Measurements from ENCODE around the gene LRRC52.
A peak's percentile ranks its signal among the peaks of the same experiment; 100 is the strongest.
"Not testable (repeated sequence)": the region's sequence is repeated elsewhere in the genome, so short reads cannot be mapped to it uniquely, and the experiment has no call there.

Gene LRRC52

DNA sequence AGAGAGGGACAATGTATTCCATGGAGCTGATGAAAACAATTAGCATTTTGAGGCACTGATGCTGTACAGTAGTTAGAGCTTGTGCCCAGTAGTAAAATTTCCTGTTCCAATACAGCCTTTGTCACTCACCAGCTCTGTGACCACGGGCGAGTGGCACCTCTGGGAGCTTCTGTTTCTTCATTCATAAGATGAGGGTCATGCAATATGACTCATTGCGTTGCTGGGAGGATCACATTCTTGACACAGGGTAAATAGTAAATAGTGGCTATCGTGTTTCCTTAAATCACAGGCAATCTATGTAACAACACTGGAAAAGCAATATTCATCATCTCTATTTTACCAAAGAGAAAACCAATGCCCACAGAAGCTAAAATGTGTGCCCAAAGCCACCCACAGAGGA lies 4.5 kb upstream of the LRRC52 start:
- peak; percentile 79 for DNase-seq

DNA sequence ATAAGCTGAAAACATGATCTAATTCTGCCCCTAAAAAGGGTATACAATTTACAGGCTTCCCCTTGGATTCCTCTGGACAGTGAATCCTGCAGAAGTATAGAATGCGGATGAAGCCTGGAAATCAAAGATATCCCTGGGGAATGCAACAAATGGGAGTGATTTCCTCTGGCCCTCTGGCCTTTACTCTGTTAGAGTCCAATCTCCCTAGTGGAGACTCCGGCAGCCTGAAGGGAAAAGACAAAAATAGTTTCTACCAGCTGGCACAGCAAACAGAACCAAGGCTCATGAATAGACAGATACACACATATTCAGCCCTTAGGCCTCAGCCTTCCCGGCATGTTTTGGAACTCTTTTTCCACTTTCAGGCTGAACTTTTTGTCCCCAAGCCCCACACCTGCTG lies 3.9 kb upstream of the LRRC52 start:
- peak; percentile 81 for DNase-seq

DNA sequence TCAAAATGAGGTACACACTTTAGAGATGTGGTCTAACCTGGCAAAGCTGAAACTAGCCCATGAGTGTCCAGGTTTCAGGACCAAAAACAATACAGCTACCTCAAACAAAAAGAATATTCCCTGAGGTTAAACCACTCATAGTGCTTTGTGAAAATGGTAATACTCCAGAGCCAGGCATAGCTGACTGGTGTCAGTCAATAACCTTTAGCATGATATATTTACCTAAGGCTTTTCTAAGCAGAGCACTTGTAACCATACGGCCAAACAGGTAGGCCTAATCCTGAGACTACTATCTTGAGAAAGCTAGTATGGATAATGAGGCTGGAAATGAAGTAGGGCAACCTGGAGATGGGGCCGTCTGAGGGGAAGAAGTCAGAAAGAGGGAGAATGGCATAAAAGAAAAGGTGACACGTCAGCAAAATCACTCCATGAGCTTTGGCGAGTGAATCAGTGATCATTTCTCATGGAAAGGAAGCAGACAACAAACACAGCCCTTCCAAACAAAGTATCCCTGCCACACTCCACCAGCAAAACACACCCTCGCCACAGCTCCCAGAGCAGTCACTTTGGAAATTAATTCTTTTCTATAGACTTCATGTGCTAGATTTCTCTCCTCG lies 1.7 kb upstream of the LRRC52 start:
- peak; percentile 44 for DNase-seq

DNA sequence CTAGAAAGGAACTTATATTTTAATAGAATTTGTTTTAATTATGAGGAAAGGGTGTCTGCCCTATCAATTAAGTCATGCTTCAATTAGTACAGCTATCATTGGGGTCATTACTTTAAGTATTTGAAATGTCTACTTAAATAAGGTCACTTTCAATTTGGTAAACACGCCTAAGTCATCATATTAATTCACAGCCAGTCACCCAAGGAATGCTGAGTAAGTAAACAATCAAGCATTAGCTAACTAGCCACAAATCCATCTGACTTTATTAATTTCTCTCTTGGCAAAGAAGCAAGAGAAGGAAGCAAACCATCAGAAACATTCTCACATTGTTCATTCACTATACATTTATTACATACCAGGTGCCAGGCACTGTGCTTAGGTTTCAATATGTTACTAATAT lies 1.2 kb upstream of the LRRC52 start:
- peak; percentile 44 for DNase-seq

DNA sequence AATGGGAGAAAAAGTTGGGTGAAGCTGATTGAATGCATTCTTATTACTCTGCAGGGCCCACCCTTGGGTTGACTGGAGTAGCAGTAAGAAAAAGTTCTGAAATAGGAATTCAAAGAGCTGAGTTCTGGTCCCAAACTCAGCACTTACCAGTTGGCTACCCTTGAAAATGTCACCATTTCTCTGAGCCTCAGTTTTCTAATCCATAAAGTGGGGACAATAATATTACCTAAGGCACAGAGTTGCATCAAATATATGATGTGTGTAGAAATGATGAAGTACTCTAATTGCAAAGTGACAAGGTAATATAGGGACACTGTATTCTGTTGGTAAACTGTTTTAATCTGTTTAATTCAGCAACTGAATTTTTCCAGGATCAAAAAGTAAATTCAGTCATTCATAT lies 1.2 kb downstream of the LRRC52 start:
- DNase-seq, result no peak

DNA sequence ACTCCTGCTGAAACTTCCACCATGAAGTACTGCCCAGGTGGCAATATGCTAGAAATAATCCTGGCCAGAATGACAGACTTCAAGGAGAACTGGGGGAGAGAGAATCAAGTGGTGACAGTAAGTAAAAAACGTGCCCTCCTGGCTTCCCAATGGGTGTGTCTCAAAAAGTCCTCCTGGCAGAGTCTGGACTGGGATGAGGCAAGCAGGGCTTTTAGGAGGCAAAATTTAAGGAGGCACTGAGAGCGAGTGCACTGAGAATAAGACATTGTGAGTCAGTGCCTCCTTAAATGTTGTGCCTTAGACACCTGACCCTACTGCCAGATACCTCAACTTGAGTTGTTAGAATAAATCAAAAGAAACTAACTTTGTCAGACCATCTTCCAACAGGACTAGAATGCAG lies 2.2 kb downstream of the LRRC52 start:
- DNase-seq, result no peak

DNA sequence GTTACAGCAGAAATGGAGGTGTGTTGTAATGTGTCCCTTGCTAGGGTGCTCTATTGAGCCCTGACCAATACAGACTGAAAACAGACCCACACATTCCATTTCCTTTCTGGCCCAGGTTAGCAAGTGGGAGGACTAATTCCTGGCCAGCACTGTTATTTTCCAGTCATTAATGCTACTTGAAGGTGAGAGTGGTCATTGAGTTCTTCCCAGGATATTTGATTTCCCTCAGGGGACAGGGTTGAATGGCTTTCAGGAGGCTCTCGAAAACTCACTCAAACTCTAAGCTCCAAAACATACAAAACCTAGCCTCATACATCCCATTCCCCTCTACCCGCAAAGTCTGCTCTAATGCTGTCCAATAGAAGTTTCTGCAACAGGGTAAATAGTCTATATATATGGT lies 6.2 kb downstream of the LRRC52 start:
- no peak for DNase-seq

DNA sequence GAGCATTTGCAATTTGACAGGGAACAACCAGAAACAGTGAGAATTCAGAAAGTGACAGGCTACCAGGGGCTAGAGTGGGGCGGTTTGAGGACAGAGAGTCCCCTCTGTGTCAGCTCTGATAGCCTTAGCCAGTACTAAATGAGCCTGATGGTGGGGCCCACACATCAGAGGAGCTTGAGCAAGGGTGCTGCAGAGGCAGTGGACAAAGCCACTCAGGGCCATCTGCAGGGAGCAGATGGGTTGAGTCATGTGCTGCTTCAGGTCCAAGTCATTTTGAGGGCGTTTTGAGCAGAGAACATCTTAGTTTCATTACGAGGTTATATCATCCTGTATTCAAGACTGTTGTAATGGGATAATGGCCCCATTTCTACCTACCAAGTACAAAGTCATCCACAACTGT lies 7.7 kb downstream of the LRRC52 start:
- DNase-seq, result no peak

DNA sequence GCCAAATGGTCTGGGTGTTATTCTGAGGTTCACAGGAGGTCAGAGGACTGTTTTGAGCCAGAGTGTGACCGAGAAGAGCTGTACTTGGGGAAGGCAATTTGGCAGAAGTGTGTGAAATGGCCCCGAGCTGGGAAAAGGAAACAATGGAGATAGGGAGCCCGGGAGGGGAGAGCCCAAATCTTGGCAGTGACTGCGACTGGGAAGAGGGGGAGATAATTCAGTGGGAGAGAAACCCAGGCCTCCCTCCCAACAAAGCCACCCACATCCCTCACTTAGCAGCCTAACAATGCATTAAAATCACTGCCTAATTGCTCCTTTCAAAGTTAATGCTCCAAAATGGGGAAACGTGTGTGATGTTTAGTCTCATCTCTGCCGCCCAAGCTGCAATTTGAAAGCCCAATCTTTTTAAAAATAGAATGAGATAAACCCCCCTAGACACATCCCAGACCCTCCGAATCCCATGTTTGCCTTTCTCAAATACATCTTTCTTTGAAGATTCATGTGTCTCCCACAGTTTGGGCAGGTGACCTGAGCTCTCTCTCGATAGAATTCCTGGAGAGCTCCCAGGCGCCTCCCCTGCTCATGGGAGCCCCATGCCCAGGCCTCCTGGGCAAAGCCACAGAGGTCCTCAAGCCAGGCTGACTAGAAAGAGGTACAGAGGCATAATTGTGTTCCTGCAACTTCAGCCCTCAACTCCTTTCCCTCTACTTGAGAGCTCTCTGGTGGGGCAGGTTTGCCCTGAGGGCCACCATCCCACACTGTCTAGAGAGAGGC lies 17.3 kb downstream of the LRRC52 start:
- DNase-seq, result peak; percentile 49

DNA sequence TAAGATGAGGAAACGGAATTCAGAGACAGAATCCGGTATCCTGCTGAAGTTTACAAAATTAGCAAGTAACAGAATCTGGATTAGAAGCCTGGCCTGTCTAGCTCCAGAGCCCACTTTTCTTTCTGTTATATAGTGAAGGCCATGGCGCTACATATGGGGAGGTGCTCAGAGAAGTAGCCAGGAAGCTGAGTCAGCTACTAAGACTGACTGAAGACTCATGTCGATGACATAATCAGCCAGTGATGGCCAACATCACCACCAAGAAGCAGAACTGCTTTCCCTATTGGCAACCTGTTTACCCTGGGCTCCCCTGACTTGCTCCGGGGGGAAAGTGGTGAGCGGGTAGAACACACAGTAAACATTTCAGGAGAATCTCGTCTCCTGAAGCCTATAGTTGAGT lies 18.8 kb downstream of the LRRC52 start:
- no peak for DNase-seq

DNA sequence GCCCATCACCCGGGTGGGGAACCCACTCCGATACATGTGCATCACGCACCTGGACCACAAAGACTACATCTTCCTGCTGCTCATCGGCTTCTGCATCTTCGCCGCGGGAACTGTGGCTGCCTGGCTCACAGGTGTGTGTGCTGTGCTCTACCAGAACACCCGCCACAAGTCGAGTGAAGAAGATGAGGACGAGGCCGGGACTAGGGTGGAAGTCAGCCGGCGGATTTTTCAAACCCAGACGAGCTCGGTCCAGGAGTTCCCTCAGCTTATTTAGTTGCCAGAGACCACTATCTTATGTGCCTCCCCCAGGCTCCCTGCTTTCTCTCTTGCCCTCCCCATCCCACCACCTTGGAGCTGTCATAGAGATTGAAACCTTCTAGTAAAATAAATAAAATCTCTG lies 19.8 kb downstream of the LRRC52 start:
- DNase-seq, result no peak

DNA sequence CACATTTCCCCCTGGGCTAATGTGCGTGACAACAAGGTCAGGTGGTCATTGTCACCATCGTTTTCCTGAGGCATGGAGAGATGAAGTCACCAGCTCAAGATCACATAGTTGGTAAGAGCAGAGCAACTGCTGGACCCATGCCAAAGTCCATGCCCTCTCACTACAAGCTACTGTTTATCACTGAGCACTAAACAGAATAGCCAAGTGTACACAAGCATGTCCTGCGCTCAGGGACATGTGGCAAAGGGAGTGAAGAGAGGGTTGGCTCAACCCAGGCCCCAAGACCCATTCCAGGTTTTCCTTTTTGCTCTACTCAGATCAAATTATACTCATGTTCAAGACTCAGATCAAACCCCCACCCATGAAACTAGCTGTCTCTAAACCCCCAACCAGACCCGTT lies 20.8 kb downstream of the LRRC52 start:
- peak; percentile 51 for DNase-seq

DNA sequence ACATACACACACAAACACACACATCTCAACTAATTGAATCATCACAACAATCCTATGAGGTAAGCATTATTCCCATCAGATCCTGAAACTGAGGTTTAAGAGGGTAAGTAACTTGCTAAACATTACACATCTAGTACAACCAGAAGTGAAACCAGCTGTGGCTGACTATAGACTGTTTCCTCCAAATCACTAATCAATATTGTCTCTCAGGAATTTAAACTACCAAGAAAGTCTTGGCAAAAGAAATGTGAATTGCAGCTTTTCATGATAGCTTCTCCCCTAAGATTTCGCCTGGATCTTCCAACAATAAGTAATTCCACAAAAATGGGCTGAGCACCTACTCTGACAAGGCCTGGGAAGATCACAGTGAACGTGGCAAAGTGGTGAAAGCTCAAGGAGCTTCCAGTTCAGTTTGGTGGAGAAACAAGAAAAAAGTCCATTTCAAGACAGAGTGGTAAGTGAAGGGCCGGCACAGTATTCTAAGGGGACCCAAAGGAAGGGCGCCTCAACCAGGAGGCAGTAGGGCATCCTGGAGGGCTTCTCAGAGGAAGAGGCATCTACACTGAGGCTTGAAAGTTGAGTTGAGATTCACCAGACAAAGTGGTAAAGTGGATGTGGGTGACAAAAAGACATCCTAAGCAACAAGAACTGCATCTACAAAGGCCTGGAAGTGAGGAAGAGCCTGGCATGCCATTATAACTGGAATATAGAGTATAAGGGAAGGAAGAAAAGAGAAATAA lies 22.1 kb downstream of the LRRC52 start:
- DNase-seq, result no peak

DNA sequence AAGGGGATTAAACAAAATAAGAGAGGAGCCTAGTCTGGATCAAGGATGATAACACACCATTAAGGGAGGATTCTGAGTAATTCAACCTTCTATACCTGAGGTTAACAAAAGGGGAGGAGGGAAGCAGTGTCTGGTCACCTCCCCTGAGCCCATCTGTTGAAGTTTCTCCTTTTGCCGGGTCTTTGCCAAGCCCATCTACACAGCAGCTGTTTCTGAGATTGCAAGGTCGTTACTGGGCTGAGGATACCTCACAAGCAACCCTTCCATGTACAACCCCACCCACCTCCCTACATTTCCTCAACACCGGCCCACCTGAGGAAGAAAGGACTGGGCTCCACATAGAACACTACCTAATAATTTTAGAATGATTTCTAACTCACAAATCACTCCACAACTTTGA lies 26.3 kb downstream of the LRRC52 start:
- DNase-seq, result peak; percentile 71

DNA sequence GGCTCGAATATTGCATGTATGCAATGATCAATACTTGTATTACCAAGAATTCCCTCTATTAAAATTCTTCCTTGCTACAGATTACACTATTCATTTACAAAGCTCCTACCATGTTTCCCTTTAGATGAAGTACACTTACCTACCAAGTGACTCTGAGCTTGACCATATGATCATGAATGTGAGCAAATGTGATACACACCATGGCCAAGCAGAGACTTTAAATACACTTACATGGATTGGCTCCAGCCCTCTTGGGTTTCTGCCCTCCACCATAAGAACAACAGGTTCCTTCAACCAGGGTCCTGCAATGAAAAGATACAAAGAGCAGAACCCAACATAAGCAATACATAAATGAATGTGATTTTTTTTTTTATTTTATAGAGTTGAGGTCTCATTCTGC lies 30.0 kb downstream of the LRRC52 start:
- no peak for DNase-seq

DNA sequence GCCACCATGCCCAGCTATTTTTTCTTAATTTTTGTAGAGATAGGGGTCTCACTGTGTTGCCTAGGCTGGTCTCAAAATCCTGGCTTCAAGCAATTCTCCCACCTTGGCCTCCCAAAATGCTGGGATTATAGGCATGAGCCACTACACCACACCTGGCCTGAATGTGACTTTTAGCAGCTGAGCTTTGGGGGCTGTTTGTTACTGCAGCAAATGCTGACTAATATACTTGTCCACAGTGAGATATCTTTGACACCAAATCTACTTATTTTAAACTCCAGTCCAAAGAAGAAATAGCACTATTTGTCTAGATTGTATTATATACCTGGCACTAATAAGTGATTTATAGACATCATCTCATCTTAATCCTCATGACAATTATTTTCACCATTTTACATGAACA lies 30.5 kb downstream of the LRRC52 start:
- no peak for DNase-seq

DNA sequence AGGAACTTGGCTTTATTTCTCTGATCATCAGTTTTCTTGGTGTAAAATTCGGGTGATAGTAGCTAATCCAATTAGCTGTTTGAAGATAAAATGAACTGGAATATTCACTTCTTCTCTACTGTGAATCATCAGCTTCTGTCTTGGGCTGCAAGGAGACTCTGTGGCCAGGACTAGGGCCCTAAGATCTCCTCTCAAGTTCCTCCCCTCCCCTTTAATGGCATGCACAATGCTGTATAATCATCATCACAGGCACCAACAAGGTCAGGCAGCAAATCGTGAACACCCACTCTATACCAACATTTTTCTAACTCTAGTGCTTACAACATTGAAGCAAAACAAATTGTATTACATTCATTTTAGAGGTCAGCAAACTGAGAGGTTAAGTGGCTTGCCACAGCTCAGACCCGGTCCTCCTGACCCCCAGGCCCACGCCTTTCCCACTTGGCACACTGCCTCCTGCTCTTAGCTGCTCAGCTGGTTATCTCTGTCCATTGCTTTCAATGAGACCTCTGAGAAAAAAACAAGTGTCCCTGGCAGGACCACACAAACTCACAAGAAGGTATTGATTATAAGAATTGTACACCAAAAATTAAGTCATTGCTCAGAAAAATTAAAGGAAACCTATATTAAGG lies 31.8 kb downstream of the LRRC52 start:
- peak; percentile 55 for DNase-seq

DNA sequence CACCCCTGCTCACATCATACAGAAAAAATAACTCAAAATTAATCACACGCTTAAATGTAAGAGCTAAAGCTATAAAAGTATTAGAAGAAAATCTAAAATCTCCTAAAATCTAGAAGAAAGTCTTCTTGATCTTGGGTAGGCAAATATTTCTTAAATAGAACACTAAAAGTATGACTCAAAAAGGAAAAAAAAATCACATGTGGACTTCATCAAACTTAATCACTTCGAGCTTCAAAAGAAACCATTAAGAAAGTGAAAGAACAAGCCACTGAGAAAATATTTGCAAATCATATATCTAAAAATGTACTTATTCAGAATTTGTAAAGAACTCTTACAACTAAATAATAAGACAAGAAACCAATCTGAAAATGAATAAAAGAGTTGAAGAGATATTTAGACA lies 32.7 kb downstream of the LRRC52 start:
- DNase-seq, result no peak

DNA sequence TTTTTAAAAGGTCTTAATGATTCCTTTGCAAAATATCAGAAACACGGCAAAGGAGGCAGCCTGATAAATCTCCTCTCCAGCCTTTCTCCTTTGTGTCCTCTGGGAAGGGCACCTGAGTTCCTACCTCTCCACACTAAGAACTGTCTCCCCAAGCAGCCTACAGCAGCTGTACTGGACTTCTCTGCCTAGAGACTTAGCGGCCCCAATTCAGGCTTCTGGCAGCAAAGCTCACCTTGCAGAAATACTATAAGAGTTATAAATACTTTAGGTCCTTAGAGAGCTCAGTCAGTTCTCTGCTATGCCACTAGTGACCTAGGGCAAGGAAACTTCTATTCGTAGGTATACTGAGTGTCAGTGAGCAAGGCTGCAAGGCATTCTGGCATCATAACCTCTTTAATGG lies 33.9 kb downstream of the LRRC52 start:
- no peak for DNase-seq

DNA sequence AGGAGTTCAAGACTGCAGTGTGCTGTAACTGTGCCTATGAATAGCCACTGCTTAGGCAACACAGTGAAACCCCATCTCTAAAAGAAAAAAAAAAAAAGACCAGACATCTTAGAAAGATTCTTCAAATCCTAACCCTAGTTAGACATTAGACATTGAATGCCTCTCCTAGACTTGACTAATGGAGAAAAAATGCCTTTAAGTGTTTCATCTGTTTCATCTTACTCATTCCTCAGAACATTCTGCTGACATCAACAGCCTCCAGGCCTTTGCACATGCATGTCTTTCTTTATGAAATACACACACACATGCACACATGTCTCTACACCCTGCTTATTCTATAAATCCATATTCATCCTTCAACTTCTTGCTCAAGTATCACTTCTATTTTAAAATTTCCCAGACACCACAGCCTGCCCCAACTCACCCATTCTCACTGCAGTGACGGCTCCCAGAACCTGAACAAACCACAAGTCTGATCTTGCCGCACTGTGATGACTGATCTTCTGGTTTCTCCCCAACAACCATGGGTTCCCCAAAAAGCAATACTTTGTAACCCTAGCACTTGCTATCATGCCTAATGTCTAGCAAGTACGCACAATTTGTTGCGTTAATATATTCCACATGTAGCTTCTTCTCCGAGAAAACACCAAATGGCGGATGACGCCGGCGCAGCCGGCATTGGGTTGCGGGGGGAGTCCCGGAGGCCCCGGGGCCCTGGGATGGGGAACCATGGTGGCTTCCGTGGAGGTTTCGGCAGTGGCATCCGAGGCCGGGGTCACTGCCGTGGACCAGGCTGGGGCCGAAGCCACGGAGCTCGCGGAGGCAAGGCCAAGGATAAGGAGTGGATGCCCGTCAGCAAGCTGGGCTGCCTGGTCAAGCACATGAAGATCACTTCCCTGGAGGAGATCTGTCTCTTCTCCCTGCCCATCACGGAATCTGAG lies 37.4 kb downstream of the LRRC52 start:
- no peak for DNase-seq

DNA sequence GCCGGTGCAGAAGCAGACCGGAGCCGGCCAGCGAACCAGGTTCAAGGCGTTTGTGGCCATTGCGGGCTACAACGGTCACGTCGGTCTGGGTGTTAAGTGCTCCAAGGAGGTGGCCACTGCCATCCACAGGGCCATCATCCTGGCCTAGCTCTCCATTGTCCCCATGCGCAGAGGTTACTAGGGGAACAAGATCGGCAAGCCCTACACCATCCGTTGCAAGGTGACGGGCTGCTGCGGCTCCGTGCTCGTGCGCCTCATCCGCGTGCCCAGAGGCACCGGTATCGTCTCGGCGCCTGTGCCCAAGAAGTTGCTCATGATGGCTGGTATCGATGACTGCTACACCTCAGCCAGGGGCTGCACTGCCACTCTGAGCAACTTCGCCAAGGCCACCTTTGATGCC lies 38.1 kb downstream of the LRRC52 start:
- DNase-seq, result no peak

DNA sequence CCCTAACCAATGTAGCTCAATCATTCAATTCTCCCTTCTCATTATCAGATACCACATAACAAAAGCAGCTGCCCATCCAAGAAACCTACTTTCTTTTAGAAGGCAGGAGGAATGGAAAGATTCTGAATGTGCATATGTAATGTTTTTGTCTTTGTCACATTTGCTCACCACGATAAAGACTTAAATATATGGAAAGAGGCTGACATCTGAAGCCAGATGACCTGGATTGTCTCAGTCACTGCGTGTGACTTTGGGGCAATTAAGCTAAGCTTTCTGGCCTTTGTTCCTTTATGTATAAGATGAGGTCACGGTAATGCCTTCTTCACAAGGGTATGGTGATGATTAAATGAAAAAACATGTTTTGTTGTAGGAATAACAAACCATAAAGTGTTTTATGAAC lies 42.6 kb downstream of the LRRC52 start:
- DNase-seq, result no peak

DNA sequence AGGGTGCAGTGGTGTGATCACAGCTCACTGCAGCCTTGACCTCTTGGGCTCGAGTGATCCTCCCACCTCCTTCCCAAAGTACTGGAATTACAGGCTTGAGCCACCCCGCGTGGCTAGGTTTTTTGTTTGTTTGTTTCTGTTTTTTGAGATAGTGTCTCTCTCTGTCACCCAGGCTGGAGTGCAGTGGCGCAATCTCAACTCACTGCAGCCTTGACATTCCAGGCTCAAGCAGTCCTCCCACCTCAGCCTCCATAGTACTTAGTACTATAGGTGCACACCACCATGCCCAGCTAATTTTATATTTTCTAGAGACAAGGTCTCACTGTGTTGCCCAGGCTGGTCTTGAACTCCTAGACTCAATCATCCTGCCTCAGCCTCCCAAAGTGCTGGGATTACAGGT lies 47.6 kb downstream of the LRRC52 start:
- not testable (repeated sequence) for DNase-seq

All from NCI-H69 (cell line).